NCI-H226 (cell line): ENCODE measurements around the gene ATG9B.

ENCODE experiments used
- DNase-seq: peaks from one replicate; pipeline ENCODE4 v3.0.0-alpha.2; 2015

Gene ATG9B

GRCh38 chr7:151024435-151025056, at the start of gene ATG9B:
Gene ATG9B (minus strand): TSS chr7:151024494. CDS start chr7:151024423, 71 bp downstream.
- no peak for DNase-seq

- DNase-seq, result no peak
Observed at GRCh38 chr7:151073990-151074389, 49.7 kb upstream of the ATG9B start.

- DNase-seq, result no peak
Observed at GRCh38 chr7:151071032-151071866, 47.0 kb upstream of the ATG9B start.

- no peak for DNase-seq
Observed at GRCh38 chr7:151070574-151070960, 46.3 kb upstream of the ATG9B start.

GRCh38 chr7:151069841-151070573, 45.7 kb upstream of the ATG9B start:
- no peak for DNase-seq

GRCh38 chr7:151068069-151068773, 43.9 kb upstream of the ATG9B start:
- DNase-seq, result peak; percentile 68

- no peak for DNase-seq
Observed at GRCh38 chr7:151066273-151066974, 42.1 kb upstream of the ATG9B start.

- DNase-seq, result no peak
Observed at GRCh38 chr7:151065516-151065915, 41.2 kb upstream of the ATG9B start.

- no peak for DNase-seq
Observed at GRCh38 chr7:151064993-151065392, 40.7 kb upstream of the ATG9B start.

GRCh38 chr7:151064454-151064853, 40.2 kb upstream of the ATG9B start:
- DNase-seq, result no peak

GRCh38 chr7:151063212-151063561, 38.9 kb upstream of the ATG9B start:
- DNase-seq, result peak; percentile 64

- DNase-seq, result peak; percentile 72
Observed at GRCh38 chr7:151062399-151063211, 38.3 kb upstream of the ATG9B start.

GRCh38 chr7:151062111-151062398, 37.8 kb upstream of the ATG9B start:
- no peak for DNase-seq

- DNase-seq, result peak; percentile 71
Observed at GRCh38 chr7:151061213-151062110, 37.2 kb upstream of the ATG9B start.

GRCh38 chr7:151060416-151061212, 36.3 kb upstream of the ATG9B start:
- peak; percentile 89 for DNase-seq

- no peak for DNase-seq
Observed at GRCh38 chr7:151060113-151060415, 35.8 kb upstream of the ATG9B start.

GRCh38 chr7:151059367-151060112, 35.2 kb upstream of the ATG9B start, which contains the start of gene SLC4A2:
Gene SLC4A2 (plus strand): TSS chr7:151059589. CDS start chr7:151061988, 2,399 bp downstream.
- peak; percentile 82 for DNase-seq

- DNase-seq, result no peak
Observed at GRCh38 chr7:151058781-151059366, 34.6 kb upstream of the ATG9B start.
